ENCODE measurements around the gene SLC35F1. TPM values are rescaled to one million over a fixed set of nuclear protein-coding genes. Genes with fewer than 3 reads are reported as not detected.

The SLC35F1 gene
- total RNA-seq, 4 donors from 2014 or later: 0.08 to 0.57 (median 0.09) TPM

DNA sequence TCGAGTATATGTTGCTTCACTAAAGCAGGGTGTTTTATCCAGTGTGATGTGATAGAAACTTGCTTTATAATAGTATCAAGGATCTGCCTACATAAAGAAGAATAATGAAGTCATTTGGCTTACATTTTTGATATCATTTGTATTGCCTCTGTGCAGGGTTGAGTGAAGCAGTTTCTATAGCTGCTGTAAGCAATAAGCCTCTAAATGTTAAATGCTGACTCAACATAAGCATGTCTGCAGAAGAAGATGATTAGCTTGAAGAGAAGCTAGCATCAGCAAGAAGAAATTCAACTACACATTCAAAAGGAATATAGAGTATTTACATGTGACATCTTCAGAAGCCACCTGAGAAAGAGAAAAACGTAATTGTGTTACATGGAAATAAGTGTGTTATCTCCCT is 17.6 kb downstream of the SLC35F1 start:
- Histone ChIP-seq H3K27ac (no peak overlapping the region), H3K27me3 (peaks cover 0 to 16% (median 0%) of the 10 kb centered on the region in 4 donors), H3K9me3 (peaks cover 0 to 8% (median 0%) of the 10 kb centered on the region in 3 donors), H3K36me3 (no peaks in the 10 kb centered on the region), H3K4me3 (no peak overlapping the region), H3K4me1 (peaks cover 0 to 9% (median 0%) of the 10 kb centered on the region in 3 donors)
- DNase-seq: no peak
- WGBS, 2 donors: 63 to 65% methylated on average over 2 of the region's 2 CpGs
- intact Hi-C loops (cut with DNase I): no loop called here
- TF ChIP-seq POLR2A (IDR thresholded peaks at IDR 0.05): no peak
- TF ChIP-seq, protein P1, sequence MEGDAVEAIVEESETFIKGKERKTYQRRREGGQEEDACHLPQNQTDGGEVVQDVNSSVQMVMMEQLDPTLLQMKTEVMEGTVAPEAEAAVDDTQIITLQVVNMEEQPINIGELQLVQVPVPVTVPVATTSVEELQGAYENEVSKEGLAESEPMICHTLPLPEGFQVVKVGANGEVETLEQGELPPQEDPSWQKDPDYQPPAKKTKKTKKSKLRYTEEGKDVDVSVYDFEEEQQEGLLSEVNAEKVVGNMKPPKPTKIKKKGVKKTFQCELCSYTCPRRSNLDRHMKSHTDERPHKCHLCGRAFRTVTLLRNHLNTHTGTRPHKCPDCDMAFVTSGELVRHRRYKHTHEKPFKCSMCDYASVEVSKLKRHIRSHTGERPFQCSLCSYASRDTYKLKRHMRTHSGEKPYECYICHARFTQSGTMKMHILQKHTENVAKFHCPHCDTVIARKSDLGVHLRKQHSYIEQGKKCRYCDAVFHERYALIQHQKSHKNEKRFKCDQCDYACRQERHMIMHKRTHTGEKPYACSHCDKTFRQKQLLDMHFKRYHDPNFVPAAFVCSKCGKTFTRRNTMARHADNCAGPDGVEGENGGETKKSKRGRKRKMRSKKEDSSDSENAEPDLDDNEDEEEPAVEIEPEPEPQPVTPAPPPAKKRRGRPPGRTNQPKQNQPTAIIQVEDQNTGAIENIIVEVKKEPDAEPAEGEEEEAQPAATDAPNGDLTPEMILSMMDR (IDR thresholded peaks at IDR 0.05): no peak

DNA sequence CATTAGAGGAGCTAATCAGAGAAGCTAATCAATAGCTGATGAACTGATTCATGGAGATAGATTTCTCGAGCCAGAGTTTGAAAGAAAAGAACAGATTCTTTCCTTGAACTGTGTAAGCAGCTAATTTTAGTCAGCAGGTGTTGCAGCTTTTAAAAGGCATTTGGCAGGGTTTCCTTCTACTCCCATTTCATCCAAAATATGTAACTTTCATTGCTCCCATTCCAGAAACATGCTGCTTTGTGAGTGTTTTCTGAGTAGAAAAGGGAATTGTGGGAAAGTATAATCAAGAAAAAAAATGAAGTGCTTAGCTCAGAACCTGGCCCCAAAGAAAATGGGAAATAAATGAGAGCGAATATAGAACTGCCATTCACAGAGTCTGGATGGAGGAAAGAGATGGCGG is 20.8 kb downstream of the SLC35F1 start:
- Histone ChIP-seq H3K27me3 (no peaks in the 10 kb centered on the region), H3K4me3 (no peak overlapping the region), H3K4me1 (no peaks in the 10 kb centered on the region), H3K27ac (no peak overlapping the region), H3K36me3 (no peaks in the 10 kb centered on the region), H3K9me3 (peaks cover 0 to 8% (median 0%) of the 10 kb centered on the region in 3 donors)
- intact Hi-C loops (cut with DNase I): no loop called here
- WGBS, 2 donors: 67 to 74% methylated on average over 3 of the region's 3 CpGs
- DNase-seq: no peak
- no peak for TF ChIP-seq POLR2A (IDR thresholded peaks at IDR 0.05)
- TF ChIP-seq, protein P1 (IDR thresholded peaks at IDR 0.05): no peak

DNA sequence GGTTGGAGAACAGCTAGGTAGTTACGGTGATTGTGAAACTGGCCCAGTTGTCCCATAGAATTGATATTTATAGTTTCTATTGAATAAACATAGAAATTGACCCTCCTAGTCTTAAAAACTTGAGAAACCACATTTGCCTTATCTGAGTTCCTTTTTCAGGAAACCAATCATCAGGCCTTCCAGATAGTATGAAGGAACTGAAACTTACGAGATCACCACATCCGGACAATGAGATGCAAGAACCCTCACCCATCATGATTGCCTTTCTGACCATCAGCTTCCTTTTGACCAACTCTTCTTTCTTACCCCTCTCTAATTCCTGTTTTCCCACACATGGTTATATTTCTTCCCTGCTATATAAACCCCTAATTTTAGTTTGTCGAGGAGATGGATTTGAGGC is 21.8 kb downstream of the SLC35F1 start:
- TF ChIP-seq, protein P1 (IDR thresholded peaks at IDR 0.05): no peak
- WGBS, 2 donors: 78 to 96% methylated on average over 4 of the region's 4 CpGs
- intact Hi-C loops (cut with DNase I): no loop called here

DNA sequence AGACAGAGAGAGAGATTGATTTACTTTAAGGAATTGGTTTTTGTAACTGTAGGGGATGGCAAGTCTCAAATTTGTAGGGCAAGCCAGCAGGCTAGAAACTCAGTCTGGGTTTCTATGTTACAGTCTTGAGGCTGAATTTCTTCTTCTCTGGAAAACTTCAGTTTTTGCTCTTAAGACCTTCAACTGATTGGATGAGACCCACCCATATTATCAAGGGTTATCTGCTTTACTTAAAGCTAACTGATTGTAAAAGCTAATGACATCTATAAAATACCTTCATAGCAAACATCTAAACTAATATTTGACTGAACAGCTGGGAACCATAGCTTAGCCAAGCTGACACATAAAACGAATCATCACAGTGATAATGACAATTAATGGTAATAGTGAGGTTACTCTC is 22.4 kb downstream of the SLC35F1 start:
- WGBS, 2 donors: 56 to 62% methylated on average over 1 of the region's 1 CpG
- Histone ChIP-seq H3K9me3 (peaks cover 0 to 8% (median 0%) of the 10 kb centered on the region in 3 donors), H3K27ac (no peak overlapping the region), H3K36me3 (no peaks in the 10 kb centered on the region), H3K4me1 (no peaks in the 10 kb centered on the region), H3K27me3 (no peaks in the 10 kb centered on the region), H3K4me3 (no peak overlapping the region)
- no peak for DNase-seq
- TF ChIP-seq, protein P1 (IDR thresholded peaks at IDR 0.05): no peak
- no peak for TF ChIP-seq POLR2A (IDR thresholded peaks at IDR 0.05)
- intact Hi-C loops (cut with DNase I): no loop called here

More for the DNA sequence above, 21.8 kb downstream of the SLC35F1 start:
- H3K27me3 ChIP-seq: no peaks in the 10 kb centered on the region
- no peaks in the 10 kb centered on the region for H3K4me1 ChIP-seq
- no peaks in the 10 kb centered on the region for H3K36me3 ChIP-seq
- no peak for DNase-seq
- H3K27ac ChIP-seq: no peak overlapping the region
- H3K4me3 ChIP-seq: no peak overlapping the region
- H3K9me3 ChIP-seq: peaks cover 0 to 8% (median 0%) of the 10 kb centered on the region in 3 donors

DNA sequence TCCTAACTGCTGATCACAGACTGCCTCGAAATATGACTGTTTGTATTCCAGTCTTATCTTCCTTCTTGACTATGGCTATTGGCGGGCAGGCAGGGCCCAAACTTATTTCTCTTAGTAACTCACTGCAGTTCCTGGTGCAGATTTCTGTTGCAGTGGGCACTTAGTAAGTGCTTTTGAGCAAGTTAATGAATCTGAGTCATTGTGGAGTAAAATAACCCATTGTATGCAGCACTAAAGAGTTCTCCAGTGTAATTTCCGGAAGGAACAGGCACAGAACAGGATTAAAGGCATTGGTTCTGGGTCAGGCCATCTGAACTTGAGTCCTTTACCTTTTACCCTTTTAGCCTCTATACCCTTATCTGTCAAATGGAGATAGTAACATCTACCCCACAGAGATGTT is 23.6 kb downstream of the SLC35F1 start:
- no peak for DNase-seq
- Histone ChIP-seq H3K27ac (no peak overlapping the region), H3K9me3 (peaks cover 0 to 8% (median 0%) of the 10 kb centered on the region in 3 donors), H3K4me1 (no peaks in the 10 kb centered on the region), H3K27me3 (no peaks in the 10 kb centered on the region), H3K4me3 (no peak overlapping the region), H3K36me3 (no peaks in the 10 kb centered on the region)
- intact Hi-C loops (cut with DNase I): no loop called here
- TF ChIP-seq POLR2A (IDR thresholded peaks at IDR 0.05): no peak
- TF ChIP-seq, protein P1 (IDR thresholded peaks at IDR 0.05): no peak
- 66 to 78% methylated on average over 3 of the region's 3 CpGs for WGBS, 2 donors
